SHP77 (cell line): ENCODE results near the gene PABPC3.

Source experiments
- DNase-seq, 2 experiments: peaks; one replicate each; lab custom pipeline; 2025; lab: John Stamatoyannopoulos, UW

PABPC3 gene

DNA sequence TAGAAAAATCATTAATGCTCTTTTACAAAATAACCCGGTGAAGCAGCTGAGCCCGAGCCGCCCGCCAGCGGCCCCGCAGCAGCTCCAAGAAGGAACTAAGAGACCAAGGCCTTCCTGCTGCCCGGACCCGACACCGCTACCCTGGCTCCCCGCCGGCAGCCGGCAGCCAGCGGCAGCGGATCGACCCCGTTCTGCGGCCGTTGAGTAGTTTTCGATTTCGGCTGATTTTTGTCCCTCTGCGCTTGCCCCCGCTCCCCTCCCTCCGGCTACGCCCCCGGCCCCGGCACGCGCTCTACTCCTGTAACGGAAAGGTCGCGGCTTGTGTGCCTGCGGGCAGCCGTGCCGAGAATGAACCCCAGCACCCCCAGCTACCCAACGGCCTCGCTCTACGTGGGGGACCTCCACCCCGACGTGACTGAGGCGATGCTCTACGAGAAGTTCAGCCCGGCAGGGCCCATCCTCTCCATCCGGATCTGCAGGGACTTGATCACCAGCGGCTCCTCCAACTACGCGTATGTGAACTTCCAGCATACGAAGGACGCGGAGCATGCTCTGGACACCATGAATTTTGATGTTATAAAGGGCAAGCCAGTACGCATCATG, at the start of gene PABPC3:
Gene PABPC3 (plus strand): TSS at position 286 of the 603 bp plus-strand sequence. CDS start 63 bp downstream, at position 349.
- no peak for DNase-seq

DNA sequence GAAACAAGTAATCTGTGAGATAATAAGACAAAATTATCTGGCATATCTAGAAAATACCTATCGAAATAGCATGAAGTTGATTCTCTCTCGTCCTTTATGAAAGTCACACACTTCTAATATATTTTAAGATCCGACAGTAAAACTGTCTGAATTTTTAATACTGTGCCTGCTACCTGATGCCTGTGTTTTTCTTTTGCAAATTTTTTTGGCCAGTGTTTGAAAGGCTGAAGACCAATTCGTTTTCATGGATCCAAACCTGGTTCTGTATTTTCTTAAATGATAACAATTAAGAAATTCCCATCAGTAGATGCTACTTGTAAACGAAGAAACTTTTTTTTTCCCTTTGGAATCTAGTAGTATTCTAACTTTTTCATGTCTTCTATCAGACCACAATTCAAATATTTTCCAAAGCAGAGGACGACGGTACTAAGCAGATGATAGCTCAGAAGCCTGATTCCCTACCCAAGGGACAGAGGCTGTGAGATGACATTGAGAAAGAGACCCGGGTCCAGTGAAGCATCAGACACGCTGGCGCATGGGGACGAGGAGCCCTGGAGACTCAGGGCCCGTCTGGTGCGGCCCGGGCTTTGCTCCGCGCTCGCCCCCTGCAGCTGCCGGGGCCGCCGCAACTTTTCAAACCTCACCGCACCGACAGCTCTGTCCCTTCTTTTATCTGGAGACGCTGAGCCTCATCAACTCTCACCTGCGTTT, 49.5 kb upstream of the PABPC3 start:
- DNase-seq: no peak

GRCh38 chr13:25046985-25047511, 48.9 kb upstream of the PABPC3 start:
- DNase-seq: no peak

GRCh38 chr13:25051065-25051464, 44.9 kb upstream of the PABPC3 start:
- DNase-seq: no peak

DNA sequence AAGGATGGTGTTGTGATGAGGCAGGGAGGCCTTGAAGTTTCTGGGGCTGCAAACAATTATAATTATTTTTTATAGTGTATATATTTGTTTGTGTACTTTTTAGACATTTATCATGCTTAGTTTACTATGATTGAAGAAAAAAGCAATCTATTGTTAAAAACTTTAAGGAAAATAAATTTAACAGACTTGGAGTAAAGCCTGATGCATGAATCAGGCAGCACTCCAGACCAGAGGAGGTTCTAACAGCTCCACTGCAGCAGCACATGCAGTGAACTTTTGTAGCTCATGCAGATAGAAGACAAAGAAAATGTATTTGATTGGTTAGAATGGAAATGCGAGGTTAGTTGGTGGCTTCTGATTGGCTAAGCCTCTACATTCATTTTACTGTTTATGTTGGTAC, 36.8 kb upstream of the PABPC3 start:
- no peak for DNase-seq

DNA sequence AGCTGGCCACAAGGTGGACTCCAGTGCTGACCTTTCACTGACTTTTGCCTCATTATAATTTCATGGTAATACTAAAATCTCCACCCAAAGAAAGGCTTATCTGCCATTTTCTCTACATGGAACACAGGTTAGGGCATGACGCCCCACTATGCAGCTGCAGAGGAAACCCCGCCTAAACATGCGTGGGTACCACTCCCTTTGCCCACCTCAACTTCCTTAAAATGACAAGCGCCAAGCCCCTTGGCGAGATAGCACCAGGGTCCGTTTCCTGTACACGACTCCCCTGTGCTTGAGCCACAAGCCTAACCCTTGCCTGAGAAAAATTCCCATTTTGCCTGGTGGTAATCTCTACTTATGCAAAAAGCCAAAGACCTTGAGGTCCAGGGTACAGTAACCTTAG, 36.0 kb upstream of the PABPC3 start:
- no peak for DNase-seq

GRCh38 chr13:25062479-25062878, 33.5 kb upstream of the PABPC3 start:
- no peak for DNase-seq

- DNase-seq: no peak
Observed at GRCh38 chr13:25064396-25064795, 31.5 kb upstream of the PABPC3 start.

- DNase-seq: no peak
Observed at GRCh38 chr13:25065974-25066770, 29.8 kb upstream of the PABPC3 start.

GRCh38 chr13:25067064-25067463, 28.9 kb upstream of the PABPC3 start:
- peak; percentile 24 to 37 for DNase-seq

- DNase-seq: no peak
Observed at GRCh38 chr13:25068810-25069209, 27.1 kb upstream of the PABPC3 start.

DNA sequence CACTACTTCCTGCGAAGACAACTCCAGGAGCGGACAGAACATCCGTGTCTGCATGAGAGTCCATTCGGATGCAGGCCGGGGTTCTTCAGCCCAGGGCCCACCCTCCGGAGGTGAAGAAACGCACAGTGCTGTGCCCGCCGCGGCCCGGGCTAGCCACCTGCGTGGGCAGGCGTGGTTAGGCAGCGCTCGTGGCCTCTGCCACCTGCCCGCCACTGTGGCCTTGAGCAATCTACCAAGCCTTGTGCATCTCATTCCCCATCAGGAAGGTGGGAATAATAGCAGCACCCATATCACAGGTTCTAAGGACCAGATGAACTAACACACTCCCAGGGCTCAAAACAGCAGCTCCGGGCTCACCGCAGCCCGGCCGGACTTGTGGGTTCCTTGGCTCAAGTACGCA, 26.7 kb upstream of the PABPC3 start:
- DNase-seq: no peak

DNA sequence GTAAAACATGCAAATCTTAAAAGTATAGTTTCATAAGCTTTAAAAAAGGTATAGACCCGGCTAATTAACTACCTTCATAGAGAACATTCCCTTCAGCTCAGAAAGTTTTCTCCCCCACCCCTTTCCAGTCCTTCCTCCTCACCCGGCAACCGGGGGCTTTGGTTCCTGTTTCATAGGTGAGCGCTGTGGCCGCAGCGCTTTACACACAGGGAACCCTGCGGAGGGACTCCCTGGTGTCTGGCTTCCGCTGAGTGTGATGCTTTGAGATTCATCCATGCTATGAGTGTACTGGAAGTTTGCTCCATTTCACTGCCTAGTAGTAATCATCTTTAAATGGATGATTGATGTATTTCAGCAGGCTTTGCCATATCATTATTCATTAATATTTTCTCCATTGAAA, 26.0 kb upstream of the PABPC3 start:
- no peak for DNase-seq

DNA sequence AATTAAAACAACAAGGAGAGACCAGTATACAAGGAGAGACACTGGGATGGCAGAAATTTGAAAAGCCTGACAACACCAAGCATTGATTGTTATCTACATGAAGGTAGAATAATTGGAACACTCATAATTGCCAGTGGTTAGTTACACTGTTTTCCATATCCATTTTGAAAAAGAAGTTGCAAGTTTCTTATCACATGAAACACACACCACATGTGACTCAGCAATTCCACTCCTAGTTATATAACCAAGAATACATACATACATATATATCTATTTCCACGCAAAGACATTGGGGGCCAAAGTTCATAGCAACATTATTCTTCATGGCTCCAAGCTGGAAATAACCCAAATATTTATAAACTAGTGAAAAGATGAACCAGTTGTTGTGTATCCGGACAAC, 15.2 kb upstream of the PABPC3 start:
- DNase-seq: no peak

GRCh38 chr13:25084096-25084495, 11.8 kb upstream of the PABPC3 start:
- DNase-seq: no peak

DNA sequence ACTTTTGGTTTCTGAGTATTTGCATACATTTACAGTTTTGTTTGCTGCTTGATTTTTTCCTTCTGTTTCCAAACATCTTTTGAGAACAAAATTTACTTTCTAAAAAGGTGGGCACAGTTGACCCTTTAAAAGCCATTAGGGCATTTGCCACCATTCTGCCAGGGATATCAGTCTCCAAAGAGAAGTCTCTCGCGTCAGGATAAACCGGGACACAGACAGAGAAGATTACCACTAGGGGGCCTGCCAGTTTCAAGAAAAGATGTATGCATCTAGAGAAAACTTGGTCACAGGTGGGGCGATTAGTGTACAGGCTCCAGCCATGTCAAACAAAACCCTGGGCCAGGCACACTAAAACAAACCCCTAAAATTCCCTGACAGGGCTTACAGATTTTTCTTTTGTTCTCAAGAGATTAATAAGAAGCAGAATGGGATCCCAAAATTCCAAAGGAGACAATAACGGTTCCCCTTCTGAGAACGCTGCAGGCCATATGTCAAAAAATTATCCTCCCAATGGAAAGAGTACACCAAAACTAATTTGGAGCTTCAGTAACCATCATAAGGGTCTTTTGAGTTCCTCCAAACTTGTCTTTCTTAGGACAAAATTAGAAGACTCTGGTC, 10.7 kb upstream of the PABPC3 start:
- peak; percentile 13 to 24 for DNase-seq

- DNase-seq: no peak
Observed at GRCh38 chr13:25088562-25089221, 7.2 kb upstream of the PABPC3 start.

GRCh38 chr13:25097426-25097825, 1.5 kb downstream of the PABPC3 start:
- DNase-seq: no peak

DNA sequence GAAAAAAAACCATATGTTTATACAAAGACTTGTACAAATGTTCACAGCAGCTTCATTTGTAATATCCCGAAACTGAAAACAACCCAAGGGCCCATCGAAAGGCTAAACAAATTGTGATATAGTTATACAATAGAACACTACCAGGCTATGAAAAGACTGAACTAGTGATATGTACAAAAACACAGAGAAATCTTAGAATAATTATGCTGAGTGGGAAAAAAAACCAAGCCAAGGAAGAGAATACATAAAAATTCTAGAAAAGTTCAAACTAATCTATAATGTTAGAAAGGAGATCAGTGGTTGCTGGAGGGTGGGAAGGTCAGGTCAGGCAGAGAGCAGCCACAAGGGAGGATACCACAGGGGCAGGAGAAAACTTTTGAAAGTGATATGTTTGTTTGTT, 7.8 kb downstream of the PABPC3 start:
- no peak for DNase-seq

DNA sequence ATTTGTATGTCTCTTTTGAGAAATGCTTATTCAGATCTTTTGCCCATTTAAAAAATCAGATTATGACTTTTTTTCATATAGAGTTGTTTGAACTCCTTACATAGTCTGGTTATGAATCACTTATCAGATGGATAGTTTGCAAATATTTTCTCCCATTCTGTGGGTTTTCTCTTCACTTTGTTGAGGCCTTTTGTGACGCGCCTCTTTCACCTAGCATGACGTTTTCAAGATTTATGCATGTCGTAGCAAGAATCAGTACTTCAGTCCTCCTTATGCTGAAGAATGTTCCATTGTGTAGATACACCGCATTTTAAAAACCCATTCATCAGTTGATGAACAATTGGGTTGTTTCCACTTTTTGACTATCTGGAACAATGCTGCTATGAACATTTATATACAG, 13.4 kb downstream of the PABPC3 start:
- DNase-seq: no peak

DNA sequence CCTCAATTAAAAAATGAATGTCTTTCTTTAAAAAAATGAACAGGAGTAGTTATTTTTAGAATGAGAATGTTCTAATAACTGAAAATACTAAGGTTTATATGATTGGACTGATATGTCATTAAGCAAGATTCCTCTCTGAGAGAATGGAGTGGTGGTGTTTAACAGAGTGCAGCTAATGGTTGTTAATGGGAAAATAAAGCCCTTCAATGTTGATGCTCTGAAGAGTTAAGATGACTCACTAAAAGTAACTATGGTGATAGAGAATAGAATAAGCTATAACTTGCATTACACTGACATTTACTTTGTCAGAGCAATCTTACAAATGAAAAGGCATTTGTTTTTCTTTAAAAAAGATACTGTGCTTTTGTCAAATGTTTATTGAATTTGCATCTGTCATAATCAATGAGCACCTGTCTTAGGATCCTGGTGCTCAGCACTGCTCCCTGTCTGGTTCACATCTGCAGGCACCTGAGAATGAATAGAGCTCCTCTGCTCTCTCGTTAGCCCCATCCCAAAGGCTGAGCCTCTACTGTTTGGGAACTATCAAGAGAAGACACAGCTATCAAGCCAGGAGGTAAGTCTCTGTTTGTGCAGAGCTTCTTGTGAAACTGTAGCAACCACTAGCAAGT, 15.1 kb downstream of the PABPC3 start:
- DNase-seq: no peak
